Stimulated activated CD8-positive, alpha-beta memory T cell treated with anti-CD3 and anti-CD28 coated beads, Interleukin-4, amount 100 ng/mL, for 24 hours (primary cell): ENCODE measurements around the gene FARS2.

Experiments used
- DNase-seq: peaks from one replicate; pipeline ENCODE4 v3.0.0-alpha.2; 2020; ENCODE audit warnings: low read depth

FARS2 gene

DNA sequence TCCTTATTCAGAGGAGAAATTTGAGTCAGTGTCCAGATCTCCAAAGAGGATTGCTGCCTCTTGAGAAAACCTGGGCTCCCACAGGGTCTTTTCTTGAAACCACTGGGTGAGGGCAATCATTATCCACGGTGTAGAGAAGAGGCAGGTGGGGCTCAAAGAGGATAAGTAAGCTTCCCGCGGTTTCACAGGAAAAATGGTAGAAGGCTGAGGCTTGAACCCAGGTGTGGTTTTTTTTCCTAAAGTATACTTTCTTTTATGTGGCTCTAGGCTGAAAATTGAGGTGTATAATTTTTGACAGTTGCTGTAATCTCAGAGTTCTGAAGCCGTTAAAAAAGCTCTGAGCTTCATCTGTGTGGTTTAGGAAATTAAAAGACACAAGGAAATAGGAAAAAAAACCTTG lies 164.5 kb downstream of the FARS2 start:
- DNase-seq, result no peak

DNA sequence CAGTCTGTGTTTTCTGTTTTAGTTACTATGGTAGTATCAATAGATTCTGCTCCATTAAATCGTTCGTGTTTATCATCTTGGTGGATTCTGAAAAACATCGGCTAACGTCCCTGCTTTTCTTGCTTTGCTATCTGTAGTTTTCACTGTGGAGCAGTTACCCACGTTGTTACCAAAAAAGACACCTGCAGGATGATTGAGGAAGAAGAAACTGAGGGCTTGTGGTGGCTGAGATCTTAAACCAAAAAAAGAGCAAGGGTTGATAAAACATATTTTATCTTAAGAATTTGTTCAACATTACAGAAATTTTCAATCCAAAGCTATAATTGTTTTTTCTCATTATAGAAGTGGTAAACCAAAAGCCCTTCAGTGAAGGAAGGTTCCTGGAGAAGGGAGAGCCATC lies 166.3 kb downstream of the FARS2 start:
- no peak for DNase-seq

DNA sequence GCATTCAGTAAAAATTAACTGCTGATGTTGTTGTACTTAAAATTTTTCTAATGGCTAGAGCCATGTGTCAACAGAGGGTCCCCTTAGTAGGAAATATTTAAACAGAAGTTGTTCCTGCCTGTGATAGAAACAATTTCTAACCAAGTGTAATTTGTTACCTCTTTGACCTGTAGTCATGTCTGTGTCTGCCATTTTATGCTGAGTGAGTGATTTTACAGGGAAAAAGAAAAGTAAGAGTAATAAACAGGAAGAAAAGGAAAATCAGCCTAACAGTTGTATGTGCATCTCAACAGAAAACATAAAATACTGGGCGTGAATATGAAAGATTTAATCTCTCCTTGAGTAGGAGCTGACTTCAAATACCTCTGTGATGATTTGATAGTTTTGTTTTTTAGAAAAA lies 172.0 kb downstream of the FARS2 start:
- DNase-seq, result no peak

DNA sequence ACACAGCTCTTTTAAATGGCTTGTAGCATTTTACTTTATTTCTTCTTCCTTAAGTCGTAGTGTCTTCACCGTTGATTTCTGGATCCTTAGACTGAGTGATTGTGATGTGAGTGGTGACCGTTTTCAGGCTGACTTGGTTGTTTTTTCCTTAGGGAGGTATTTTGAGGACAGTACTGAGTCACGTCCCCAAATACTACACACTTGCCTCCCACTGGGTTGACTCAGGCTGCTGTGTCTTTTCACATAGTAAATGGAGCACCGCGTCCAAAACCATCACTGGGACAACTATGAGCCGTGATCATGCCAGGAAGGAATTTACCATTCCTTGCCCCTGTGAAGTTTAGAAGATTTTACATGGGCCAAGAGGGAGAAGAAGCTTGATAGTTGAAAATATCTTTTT lies 174.1 kb downstream of the FARS2 start:
- no peak for DNase-seq

DNA sequence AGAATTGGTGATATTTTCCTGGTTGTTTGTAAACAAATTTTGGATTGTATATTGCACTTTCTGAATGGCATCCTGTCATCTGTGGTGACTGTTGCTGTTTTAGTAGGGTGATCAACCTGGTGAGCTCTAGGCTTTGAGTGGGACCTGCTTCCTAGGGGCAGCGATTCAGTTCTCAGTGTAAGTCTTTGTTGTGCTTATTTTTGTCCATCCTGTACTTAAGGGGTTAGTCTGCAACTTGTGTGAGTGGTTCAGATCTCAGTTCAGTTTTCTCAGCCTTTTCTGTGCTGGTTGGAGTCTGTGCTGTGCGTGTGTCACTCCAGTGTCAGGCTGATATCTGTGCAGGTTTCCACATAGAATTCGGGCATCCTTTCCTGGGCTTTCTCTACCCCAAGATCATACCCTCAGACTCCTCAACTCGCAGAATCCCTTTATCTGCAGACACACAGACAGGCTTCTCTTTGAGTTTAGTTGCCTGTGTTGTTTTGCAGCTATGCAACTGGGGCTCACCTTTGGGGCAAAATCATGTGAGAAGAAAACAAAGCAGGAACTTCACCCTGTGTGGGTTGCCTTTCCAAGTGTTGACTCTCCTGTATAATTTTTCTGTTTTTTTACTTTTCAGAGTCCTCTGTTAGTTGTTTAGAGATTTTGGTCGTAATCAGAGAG lies 177.7 kb downstream of the FARS2 start:
- no peak for DNase-seq

DNA sequence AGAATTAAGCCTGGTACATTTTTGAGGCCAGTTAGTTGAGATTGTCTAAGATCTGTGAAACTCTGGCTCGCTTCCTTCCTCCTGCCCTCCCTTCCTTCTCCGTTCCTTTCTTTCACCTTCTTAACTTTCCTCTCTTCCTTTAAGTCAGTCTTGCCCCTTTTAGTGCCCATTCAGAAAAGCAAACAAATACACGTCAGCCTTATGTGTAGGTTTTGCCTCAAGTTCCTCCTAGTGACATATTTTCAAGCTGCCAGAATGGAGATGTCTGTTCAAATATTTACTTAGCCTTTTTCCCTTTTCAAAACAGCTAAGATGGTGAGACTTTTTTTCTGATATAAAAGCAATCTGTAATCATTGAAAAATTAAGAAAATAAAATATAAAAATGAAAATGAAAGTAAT lies 178.4 kb downstream of the FARS2 start:
- no peak for DNase-seq

DNA sequence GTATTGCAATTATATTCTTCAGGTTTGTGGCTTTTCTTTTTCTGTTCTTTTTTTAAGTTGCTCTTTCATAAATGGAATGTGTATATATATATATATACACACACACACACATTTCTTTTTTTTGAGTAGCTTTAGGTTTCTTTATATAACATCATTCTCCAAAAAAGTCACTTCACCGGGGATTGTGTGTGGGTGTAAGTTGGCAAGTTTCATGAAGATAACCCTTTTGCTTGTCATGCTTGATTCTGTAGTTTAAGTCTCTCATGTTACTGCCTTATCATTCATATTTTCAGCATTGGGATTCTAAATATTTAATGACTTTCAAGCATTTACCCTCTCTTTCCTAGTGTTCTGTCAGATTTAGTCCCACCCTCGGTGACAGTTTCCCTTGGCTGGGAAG lies 181.0 kb downstream of the FARS2 start:
- no peak for DNase-seq

DNA sequence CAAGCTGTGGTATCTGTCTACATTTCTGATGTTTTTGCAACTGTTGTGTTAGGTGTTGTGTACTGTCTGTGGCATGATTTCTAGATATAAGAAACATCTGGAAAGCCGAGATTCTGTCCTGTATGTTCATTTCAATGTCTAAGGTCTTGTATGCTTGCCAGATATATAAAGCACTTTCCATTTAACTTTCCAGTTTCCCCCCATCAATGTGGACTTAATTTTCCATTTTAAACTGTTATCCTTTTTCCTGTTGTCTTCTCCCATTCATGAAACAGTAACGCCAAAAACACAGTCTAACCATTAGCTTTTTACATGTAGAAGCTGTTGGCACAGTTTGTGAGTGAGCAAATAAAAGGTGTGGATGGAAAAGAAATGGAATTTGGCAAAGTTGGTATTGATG lies 181.6 kb downstream of the FARS2 start:
- no peak for DNase-seq

DNA sequence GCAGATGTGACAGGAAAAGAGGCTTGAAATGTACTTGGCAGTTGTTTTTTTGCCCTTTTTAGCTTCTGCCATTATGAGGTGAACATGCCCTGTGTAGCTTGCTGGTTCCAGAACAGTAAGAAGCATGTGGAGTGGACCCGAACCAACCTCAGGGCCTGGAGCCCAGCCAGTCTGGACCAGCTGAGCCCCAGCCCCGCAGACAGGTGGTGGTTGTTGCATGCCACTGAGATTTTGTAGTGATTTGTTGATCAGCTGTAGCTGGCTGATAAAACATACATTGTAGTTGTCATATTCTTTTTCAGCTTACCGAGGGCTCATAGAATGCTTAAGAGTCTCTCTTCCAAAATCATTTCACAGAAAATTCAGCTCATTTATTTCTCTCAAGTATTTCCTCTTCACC lies 182.2 kb downstream of the FARS2 start:
- no peak for DNase-seq

DNA sequence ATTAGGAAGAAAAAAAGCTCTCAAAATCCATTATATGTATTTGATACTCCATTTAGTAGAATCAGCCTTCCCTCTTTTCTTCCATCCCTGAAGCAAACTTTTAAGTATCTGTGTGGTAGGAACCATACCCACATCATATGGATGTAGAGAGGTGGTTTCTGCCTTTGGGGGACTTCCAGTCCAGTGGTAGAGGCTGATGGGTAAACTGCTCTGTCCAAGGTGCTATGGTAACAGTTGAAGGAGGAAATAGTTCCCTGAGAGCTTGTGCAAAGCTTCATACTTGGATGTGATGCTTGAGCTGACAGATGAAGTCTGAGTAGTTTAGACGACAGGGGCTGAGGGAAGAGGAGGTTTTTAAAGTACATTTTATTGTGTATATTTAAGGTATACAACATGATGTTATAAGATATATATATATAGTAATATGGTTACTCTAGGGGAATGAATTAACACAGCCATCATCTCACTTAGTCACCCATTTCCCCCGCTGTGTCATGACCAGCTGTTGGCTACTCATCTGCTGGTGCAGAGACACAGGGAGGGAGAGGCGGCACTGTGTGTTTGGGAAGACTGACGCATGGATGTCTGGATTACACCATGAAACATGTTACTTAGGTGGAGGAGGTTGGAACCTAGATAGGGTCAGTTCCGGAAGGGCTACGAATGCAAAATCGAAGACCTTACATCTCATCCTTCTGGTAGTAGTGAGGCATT lies 185.2 kb downstream of the FARS2 start:
- no peak for DNase-seq

DNA sequence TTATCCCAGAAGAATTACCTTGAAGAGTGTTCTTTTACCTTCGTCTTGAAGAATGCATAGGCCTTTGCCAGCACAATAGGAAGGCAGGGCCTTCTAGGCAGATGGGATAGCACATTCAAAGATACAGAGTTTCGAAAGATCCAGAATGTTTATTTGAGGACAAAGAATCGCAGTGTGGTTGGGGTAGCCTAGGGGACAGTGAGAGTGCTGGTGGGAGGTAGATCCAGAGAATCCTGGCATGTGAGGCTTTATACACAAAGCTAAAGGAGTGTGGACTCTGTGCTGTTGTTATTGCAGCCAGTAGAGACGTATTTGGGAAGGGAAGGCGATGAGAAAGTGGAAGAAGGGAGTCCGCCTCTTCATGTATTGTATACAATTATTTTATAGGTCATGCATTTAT lies 186.6 kb downstream of the FARS2 start:
- no peak for DNase-seq

DNA sequence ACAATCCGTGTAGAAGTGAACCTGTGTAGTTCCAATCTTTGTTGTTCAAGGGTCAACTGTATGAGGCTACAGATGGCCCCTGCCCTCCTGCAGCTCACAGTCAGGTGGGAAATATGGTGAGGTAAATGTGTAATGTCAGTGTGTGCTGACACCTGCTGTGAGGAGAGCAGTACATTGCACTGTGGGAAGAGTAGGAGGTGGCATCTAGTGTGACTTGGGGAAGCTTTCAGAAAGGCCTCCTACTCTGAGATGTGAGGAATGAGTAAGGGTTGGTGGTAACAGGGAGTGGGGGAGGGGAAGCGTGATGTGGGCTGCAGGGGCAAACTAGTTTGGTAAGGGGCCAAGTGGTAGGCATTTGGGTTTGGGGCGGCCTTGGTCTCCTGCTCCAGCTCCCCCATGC lies 188.8 kb downstream of the FARS2 start:
- no peak for DNase-seq

DNA sequence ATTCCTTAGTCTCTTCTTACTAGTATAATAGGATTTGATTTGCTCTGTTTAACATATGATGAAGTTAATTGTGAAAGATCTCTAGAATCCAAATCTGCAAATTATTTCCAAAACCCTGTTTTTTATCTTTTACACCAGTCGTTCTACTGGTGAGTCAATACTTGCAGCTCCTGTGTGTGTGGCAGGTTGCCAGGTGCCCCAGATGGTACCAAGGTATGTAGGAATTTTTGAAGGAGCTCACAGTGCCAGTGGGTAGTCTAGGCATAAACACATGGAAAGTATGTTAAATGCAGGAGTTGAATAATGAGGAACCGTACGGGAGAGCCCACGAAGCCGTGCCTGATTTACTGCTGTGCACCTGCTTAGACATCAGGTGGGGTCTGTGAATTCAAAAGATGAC lies 192.2 kb downstream of the FARS2 start:
- DNase-seq, result no peak

DNA sequence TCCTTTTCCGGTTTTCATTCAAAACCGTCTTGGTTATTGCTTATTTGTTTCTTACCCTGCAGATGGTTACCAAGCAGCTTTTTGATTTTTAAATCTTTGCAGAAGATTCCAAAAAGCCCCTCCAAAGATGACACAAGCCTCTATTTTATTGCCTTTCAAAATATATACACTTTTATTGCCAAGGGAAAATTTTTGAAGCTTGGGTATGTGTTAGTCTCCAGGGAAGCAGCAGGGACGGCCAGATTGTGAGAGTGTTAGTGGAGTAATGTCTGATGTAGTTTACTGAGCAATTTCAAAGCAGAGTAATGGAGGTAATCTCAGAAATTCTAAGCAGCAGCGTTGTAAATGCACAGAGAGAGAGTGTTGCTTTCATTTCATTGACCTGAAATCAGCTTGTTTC lies 193.8 kb downstream of the FARS2 start:
- no peak for DNase-seq

DNA sequence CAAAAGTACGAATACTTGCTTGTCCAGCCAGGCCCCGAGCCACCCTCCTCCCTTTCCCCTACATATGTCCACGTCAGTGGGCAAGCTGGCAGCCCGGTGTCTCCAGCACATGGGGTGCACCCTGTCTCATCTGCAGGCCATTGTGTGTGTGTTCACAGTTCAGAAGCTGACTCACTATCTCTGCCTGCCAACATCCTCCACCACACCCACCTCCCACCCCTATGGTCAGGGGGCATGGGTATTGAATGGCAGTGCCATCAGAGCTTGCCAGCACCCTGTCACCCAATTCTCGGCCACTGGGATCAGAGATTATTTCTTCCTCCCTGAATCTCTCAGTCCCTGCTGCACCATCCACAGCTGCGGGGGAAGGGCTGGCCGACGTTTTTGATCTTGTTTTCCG lies 195.7 kb downstream of the FARS2 start:
- DNase-seq, result no peak

DNA sequence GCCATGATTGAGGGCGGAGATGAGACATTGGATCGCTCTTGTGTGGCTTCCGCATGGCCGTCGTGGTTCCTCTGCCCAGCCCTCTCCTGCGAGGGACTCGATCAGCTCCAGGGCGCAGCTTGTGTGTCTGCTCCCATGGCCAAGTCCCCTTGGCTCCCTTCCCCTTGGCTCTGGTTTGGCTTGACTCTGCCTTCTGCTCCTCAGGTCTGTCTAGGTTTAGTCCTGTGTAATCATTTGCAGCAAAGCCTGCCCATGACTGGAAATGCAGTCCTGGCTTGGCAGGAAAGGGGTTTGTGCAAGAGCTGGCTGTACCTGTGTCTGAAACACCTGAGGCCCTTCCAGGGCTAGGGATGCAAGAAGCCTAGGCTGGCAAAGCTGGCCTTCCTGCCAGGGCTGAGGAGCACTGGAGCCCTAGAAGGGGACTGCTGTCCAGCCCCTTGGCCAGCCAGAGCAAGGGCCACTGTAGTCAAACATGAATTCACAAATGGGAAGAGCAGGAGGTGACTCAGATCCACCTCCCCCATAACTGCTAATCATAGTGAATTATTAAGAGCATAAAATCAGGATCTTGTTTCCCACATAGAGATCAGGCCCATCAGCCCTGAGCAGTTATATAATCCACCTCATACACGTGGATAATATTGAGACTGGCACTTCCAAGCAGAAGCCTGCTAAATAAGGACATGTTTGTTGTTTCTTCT lies 196.8 kb downstream of the FARS2 start:
- no peak for DNase-seq

DNA sequence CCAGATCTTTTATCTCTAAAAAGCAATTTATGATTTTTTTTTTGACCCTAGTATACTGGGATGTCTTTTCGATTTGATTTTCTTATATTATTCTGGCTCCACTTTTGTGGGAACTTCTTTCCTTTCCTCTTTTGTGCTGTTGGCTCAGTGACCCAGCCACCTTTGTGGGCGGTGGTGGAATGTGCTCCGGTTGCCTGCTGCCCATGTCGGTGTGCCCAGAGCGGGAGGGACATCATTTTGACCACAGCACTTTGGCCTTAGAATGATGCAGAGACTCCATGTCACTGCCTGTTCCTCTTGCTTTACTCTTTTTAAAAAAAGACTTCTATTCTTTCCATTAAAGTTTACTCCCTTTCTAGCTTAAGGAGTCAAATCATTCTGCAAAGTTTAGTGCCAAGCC lies 198.0 kb downstream of the FARS2 start:
- no peak for DNase-seq

DNA sequence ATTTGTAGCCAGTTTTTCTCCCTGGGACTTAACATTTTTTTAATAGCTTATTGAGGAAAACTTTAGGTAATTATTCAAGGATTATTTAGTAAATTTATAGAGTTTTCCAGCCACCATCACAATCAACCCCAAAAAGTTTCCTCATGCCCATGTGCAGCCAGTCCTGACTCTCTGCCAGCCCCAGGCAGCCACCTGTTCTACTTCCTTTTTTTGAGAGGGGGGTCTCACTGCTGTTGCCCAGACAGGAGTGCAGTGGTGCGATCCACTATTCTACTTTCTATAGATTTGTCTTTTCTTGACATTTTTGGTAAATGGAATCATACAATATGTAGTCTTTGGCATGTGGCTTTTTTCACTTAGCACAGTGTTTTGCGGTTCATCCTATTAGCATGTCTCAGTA lies 200.1 kb downstream of the FARS2 start:
- no peak for DNase-seq

DNA sequence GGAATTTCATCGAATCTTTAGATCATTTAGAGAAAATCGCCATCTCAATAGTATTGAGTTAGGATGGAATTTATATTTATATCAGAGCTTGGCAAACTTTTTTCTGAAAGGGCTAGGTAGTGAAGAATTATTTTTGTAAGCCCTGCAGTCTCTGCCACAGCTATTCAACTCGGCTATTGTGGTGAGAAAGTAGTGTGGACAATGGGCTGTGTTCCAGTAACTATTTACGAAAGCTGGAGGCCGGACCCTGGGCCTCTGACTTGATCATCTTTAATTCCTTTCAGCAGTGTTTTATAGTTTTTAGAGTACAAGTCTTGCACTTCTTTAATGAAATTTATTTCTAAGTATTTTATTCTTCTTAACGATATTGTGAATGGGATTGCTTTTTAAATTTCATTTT lies 201.5 kb downstream of the FARS2 start:
- no peak for DNase-seq

DNA sequence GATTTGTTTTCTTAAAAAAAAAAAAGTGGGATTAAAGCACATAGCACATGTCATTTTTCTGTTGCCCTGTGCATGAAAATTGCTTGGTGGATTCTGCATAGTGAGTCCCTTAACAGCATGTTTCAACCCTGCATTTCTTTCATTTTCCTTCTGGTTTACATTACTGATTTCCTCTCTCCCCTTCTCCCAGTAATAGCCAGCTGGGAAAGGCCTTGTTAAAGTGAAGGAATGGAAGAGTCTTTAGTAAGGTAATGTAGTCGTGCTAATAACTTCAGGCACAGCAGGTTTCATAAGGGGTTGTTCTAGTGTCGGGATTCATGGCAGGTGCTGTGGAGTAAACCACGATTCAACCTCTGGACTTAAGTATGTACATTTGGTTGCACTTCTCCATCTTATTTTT lies 202.4 kb downstream of the FARS2 start:
- no peak for DNase-seq

DNA sequence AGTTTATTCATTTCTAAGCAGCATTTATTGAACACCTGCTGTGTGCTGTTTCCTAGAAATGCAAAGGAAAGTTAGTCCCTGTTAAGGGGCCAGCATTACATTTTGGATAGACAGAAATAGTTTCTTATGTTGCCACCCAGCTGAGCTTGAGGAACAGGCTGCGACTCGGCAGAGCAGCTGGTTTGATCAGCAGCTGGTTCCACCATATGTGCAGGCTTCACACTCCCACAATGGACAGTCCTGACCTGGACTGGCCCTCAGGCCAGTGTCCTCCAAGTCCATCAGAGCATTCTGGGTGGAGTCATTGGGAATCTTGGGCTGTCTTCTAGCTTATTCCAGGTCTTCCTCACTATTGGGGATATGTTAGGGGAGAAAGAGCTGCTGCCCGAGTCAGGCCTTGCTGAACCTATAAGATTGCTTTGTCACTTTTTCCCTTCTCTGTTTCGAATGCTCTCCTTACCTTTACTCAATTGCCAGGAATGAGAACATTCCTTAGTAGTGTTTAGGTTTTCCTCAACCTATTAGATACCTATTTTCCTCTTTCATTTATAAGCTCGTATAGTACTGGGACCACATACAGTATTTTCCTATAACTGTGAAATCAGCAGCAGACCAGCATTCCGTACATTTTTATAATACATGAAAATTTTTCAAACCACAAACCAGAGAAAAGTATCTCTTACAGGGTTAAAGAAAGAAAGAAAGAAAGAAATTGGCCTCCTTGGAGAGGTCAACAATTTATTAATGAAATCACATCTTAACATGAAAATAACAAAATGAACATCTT lies 203.0 kb downstream of the FARS2 start:
- DNase-seq, result no peak

DNA sequence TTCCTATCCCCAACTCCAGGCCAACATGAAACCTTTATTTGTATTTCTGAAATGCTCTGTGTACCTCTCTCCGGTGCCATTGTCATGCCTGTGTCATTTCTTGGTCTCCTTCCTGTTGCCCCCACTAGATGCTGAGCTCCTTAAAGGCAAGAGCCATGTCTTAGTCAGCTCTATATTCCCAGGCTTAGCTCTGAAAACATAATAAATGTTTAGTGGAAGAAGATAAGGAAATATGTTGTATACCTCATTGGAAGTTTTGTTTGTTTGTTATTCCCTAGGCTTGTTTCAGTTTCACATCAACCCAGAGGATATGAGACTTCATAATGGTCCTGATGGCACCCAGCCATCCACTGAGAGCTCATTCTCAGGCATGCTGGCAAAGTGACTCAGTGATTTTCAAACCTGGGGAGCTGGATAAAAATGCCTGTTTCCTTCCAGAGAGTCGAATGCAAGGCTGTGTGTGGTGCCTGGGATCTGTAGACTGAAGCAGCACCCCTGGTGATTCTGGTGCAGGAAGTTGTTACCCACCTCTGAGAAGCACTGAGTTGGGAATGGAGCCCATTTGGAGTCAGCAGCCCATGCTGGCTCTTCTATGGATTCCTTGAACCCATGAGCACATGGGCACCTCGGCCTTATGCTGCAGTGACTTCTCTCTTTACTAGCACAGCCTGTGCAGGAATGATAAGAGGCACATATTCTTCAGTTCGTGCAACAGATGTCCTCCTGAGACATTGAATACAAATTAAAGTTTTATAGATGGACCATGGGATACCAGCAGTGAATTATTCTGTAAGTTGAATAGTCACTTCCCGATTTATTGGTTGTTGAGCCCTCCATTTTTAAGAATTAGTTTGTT lies 205.2 kb downstream of the FARS2 start:
- DNase-seq, result no peak
